HEK293 (cell line): ENCODE data around the gene SMIM1.

ENCODE experiments used
- CTCF ChIA-PET: fragments of 350-600 bp; formaldehyde crosslinking; extraction: SDS; loops from one replicate; lab custom pipeline; 2021; ENCODE audit warnings: antibody characterized with exemption; lab: Yijun Ruan, JAX
- POLR2A ChIA-PET: fragments of 300-600 bp; formaldehyde crosslinking; extraction: SDS; loops from one replicate; lab custom pipeline; 2020; ENCODE audit warnings: antibody characterized with exemption, inconsistent platforms; lab: Yijun Ruan, JAX
- H3K27ac ChIP-seq: fragments of 200-500 bp; sonication (Bioruptor generic); 2 replicates; pipeline ENCODE4 v1.5.1; 2014; ENCODE audit warnings: low read depth, low read length, control low read depth, inconsistent platforms; ENCODE audit errors: extremely low read depth
- H3K36me3 ChIP-seq, 2 experiments: fragments of 200-500 bp in 1 of 2; sonication (Bioruptor generic) in 1 of 2; 1 replicate in 1 of 2; 2 replicates in 1 of 2; pipeline ENCODE4 v1.5.1; 2014 to 2017; ENCODE audit warnings: inconsistent platforms in 2 of 2, low read length in 2 of 2; ENCODE audit not compliant: control insufficient read depth in 2 of 2, insufficient read depth in 1 of 2
- H3K4me1 ChIP-seq: fragments of 200-500 bp; sonication (Bioruptor generic); 2 replicates; pipeline ENCODE4 v1.5.1; 2014; ENCODE audit warnings: mild to moderate bottlenecking, low read length, inconsistent platforms; ENCODE audit not compliant: control insufficient read depth, insufficient read depth
- H3K4me3 ChIP-seq: 2 replicates; pipeline ENCODE4 v1.5.1; 2011; ENCODE audit warnings: low read depth, mild to moderate bottlenecking, control low read depth, low read length, moderate library complexity
- H3K9me3 ChIP-seq: fragments of 200-500 bp; sonication (Bioruptor generic); 2 replicates; pipeline ENCODE4 v1.5.1; 2014; ENCODE audit warnings: low read depth, low read length, inconsistent platforms; ENCODE audit not compliant: control insufficient read depth, insufficient read depth
- KLF7 ChIP-seq: fragments of 450-650 bp; formaldehyde crosslinking; IDR thresholded peaks from 2 replicates; pipeline ENCODE4 v1.5.1; 2016; ENCODE audit warnings: missing biosample characterization, missing genetic modification characterization, borderline replicate concordance
- REPIN1 ChIP-seq: fragments of 450-650 bp; formaldehyde crosslinking; IDR thresholded peaks from 2 replicates; pipeline ENCODE4 v1.5.1; 2017; ENCODE audit warnings: missing biosample characterization, missing genetic modification characterization, low read depth
- WT1 ChIP-seq: fragments of 450-650 bp; formaldehyde crosslinking; IDR thresholded peaks from 2 replicates; pipeline ENCODE4 v1.5.1; 2016; ENCODE audit warnings: missing biosample characterization, missing genetic modification characterization
- ZNF132 ChIP-seq: fragments of 450-650 bp; formaldehyde crosslinking; IDR thresholded peaks from 2 replicates; pipeline ENCODE4 v1.5.1; 2017; ENCODE audit warnings: missing biosample characterization, missing genetic modification characterization, borderline replicate concordance
- ZNF133 ChIP-seq: fragments of 450-650 bp; formaldehyde crosslinking; IDR thresholded peaks from 2 replicates; pipeline ENCODE4 v1.5.1; 2016; ENCODE audit warnings: missing biosample characterization, missing genetic modification characterization
- ZNF140 ChIP-seq: fragments of 450-650 bp; formaldehyde crosslinking; IDR thresholded peaks from 2 replicates; pipeline ENCODE4 v1.5.1; 2016; ENCODE audit warnings: missing biosample characterization, missing genetic modification characterization
- ZNF19 ChIP-seq: fragments of 450-650 bp; formaldehyde crosslinking; IDR thresholded peaks from 2 replicates; pipeline ENCODE4; 2016; ENCODE audit warnings: missing biosample characterization, missing genetic modification characterization, low read depth
- ZNF239 ChIP-seq: fragments of 450-650 bp; formaldehyde crosslinking; IDR thresholded peaks from 2 replicates; pipeline ENCODE4 v1.5.1; 2016; ENCODE audit warnings: missing biosample characterization, missing genetic modification characterization
- ZNF248 ChIP-seq: fragments of 450-650 bp; formaldehyde crosslinking; IDR thresholded peaks from 2 replicates; pipeline ENCODE4 v1.5.1; 2017; ENCODE audit warnings: missing biosample characterization, missing genetic modification characterization
- ZNF324 ChIP-seq: fragments of 450-650 bp; formaldehyde crosslinking; IDR thresholded peaks from 2 replicates; pipeline ENCODE4 v1.5.1; 2016; ENCODE audit warnings: missing biosample characterization, missing genetic modification characterization
- ZNF596 ChIP-seq: fragments of 450-650 bp; IDR thresholded peaks from 2 replicates; pipeline ENCODE4 v1.5.0; 2018; ENCODE audit warnings: missing biosample characterization, mild to moderate bottlenecking, missing genetic modification characterization, moderate library complexity
- ZNF792 ChIP-seq: fragments of 450-650 bp; formaldehyde crosslinking; IDR thresholded peaks from 2 replicates; pipeline ENCODE4 v1.5.1; 2016; ENCODE audit warnings: missing biosample characterization, missing genetic modification characterization
- TF ChIP-seq, protein P1 (sequence below): fragments of 450-650 bp; formaldehyde crosslinking; IDR thresholded peaks from 2 replicates; pipeline ENCODE4 v1.5.1; 2017; ENCODE audit warnings: missing biosample characterization, missing genetic modification characterization
- TF ChIP-seq, protein P2 (sequence below): fragments of 450-650 bp; formaldehyde crosslinking; IDR thresholded peaks from 2 replicates; pipeline ENCODE4 v1.5.1; 2016; ENCODE audit warnings: missing biosample characterization, missing genetic modification characterization, borderline replicate concordance
- TF ChIP-seq, protein P3 (sequence below): fragments of 450-650 bp; formaldehyde crosslinking; IDR thresholded peaks from 2 replicates; pipeline ENCODE4 v1.5.1; 2017; ENCODE audit warnings: missing biosample characterization, missing genetic modification characterization
- TF ChIP-seq, protein P4 (sequence below): fragments of 450-650 bp; formaldehyde crosslinking; IDR thresholded peaks from 2 replicates; pipeline ENCODE4 v1.5.1; 2016; ENCODE audit warnings: missing biosample characterization, missing genetic modification characterization, low read depth
- TF ChIP-seq, protein P5 (sequence below): fragments of 450-650 bp; formaldehyde crosslinking; IDR thresholded peaks from 2 replicates; pipeline ENCODE4 v1.5.1; 2016; ENCODE audit warnings: missing biosample characterization, missing genetic modification characterization
- TF ChIP-seq, protein P6 (sequence below): fragments of 450-650 bp; formaldehyde crosslinking; IDR thresholded peaks from 2 replicates; pipeline ENCODE4 v1.5.1; 2017; ENCODE audit warnings: missing biosample characterization, missing genetic modification characterization

The SMIM1 gene

DNA sequence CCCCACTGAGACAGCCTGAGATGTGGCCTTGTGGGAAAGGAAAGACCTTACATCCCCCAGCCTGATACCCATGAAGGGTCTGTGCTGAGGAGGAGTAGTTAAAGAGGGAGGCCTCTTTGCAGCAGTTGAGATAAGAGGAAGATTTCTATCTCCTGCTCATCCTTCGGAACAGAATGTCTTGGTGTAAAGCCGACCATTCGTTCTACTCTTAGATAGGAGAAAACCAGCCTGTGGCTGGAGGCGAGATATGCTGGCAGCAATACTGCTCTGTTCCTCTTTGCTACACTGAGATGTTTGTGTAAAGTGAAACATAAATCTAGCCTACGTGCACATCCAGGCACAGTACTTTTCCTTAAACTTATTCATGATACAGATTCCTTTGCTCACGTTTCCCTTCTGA lies 21.8 kb upstream of the SMIM1 start:
- TF ChIP-seq ZNF324 (tag by site-specific recombination), result no peak
- no peak for TF ChIP-seq ZNF248 (tag by site-specific recombination)
- TF ChIP-seq ZNF132 (tag by site-specific recombination), result no peak
- no peak for TF ChIP-seq ZNF19 (tag by site-specific recombination)
- TF ChIP-seq ZNF792 (tag by site-specific recombination), result no peak
- TF ChIP-seq WT1 (tag by site-specific recombination), result no peak
- TF ChIP-seq ZNF133 (tag by site-specific recombination), result no peak
- TF ChIP-seq, all 188 proteins: peak for 0
- H3K9me3 ChIP-seq, result no peaks in the 10 kb centered on the region
- H3K36me3 ChIP-seq, result peaks cover 0 to 4% of the 10 kb centered on the region in 2 experiments; a peak in 1 of 3 replicates
- H3K4me1 ChIP-seq, result no peaks in the 10 kb centered on the region
- H3K4me3 ChIP-seq, result no peak overlapping the region
- POLR2A ChIA-PET, result no interaction called here
- CTCF ChIA-PET, result no interaction called here
- no peak overlapping the region for H3K27ac ChIP-seq

DNA sequence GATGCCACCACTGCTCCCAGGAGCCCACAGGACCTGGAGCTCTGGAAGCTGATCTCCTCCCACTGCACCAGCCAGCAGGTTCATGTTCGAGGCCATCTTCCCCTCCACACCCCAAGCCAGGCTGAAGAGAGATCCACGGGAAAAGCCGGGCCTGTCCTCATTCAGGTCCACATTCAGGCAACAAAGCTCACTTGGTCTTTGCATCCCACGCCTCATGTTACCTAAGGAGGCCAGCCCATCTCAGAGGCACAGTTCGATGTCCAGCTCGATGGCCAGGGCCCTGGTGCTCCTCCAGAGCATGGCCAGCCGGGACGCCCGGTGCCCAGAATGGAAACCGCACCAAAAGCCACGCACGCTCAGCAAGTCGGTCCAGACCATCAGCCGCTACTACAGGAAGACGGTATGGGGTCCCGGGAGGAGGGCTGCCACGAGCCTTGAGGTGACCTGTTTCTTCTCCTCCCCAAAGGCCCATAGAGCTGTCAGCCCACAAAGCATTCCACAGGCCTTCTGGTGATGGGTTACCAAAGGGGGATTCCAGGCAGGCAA lies 20.1 kb upstream of the SMIM1 start, which contains the start of gene CCDC27:
TSS of gene CCDC27 (plus strand) at position 51 of the 546 bp plus-strand sequence. CDS start at position 83, 32 bp downstream.
- ChIA-PET CTCF (no interaction called here), POLR2A (no interaction called here)
- Histone ChIP-seq H3K9me3 (no peaks in the 10 kb centered on the region), H3K27ac (no peak within 1 kb of the TSS), H3K4me3 (no peak within 1 kb of the TSS), H3K4me1 (no peaks in the 10 kb centered on the region), H3K36me3 (no peaks in the 10 kb centered on the region)
- no peak for TF ChIP-seq KLF7 (tag by site-specific recombination)
- TF ChIP-seq ZNF132 (tag by site-specific recombination), result no peak
- TF ChIP-seq REPIN1 (tag by site-specific recombination), result no peak
- TF ChIP-seq, protein P1, sequence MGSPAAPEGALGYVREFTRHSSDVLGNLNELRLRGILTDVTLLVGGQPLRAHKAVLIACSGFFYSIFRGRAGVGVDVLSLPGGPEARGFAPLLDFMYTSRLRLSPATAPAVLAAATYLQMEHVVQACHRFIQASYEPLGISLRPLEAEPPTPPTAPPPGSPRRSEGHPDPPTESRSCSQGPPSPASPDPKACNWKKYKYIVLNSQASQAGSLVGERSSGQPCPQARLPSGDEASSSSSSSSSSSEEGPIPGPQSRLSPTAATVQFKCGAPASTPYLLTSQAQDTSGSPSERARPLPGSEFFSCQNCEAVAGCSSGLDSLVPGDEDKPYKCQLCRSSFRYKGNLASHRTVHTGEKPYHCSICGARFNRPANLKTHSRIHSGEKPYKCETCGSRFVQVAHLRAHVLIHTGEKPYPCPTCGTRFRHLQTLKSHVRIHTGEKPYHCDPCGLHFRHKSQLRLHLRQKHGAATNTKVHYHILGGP, result no peak
- no peak for TF ChIP-seq ZNF239 (tag by site-specific recombination)
- no peak for TF ChIP-seq ZNF596
- no peak for TF ChIP-seq ZNF140 (tag by site-specific recombination)
- TF ChIP-seq, protein P2, sequence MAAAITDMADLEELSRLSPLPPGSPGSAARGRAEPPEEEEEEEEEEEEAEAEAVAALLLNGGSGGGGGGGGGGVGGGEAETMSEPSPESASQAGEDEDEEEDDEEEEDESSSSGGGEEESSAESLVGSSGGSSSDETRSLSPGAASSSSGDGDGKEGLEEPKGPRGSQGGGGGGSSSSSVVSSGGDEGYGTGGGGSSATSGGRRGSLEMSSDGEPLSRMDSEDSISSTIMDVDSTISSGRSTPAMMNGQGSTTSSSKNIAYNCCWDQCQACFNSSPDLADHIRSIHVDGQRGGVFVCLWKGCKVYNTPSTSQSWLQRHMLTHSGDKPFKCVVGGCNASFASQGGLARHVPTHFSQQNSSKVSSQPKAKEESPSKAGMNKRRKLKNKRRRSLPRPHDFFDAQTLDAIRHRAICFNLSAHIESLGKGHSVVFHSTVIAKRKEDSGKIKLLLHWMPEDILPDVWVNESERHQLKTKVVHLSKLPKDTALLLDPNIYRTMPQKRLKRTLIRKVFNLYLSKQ (tag by site-specific recombination), result no peak
- TF ChIP-seq ZNF133 (tag by site-specific recombination), result no peak
- TF ChIP-seq, protein P3, sequence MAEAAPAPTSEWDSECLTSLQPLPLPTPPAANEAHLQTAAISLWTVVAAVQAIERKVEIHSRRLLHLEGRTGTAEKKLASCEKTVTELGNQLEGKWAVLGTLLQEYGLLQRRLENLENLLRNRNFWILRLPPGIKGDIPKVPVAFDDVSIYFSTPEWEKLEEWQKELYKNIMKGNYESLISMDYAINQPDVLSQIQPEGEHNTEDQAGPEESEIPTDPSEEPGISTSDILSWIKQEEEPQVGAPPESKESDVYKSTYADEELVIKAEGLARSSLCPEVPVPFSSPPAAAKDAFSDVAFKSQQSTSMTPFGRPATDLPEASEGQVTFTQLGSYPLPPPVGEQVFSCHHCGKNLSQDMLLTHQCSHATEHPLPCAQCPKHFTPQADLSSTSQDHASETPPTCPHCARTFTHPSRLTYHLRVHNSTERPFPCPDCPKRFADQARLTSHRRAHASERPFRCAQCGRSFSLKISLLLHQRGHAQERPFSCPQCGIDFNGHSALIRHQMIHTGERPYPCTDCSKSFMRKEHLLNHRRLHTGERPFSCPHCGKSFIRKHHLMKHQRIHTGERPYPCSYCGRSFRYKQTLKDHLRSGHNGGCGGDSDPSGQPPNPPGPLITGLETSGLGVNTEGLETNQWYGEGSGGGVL (tag by site-specific recombination), result no peak
- TF ChIP-seq, protein P4, sequence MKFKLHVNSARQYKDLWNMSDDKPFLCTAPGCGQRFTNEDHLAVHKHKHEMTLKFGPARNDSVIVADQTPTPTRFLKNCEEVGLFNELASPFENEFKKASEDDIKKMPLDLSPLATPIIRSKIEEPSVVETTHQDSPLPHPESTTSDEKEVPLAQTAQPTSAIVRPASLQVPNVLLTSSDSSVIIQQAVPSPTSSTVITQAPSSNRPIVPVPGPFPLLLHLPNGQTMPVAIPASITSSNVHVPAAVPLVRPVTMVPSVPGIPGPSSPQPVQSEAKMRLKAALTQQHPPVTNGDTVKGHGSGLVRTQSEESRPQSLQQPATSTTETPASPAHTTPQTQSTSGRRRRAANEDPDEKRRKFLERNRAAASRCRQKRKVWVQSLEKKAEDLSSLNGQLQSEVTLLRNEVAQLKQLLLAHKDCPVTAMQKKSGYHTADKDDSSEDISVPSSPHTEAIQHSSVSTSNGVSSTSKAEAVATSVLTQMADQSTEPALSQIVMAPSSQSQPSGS, result no peak
- TF ChIP-seq, protein P5, sequence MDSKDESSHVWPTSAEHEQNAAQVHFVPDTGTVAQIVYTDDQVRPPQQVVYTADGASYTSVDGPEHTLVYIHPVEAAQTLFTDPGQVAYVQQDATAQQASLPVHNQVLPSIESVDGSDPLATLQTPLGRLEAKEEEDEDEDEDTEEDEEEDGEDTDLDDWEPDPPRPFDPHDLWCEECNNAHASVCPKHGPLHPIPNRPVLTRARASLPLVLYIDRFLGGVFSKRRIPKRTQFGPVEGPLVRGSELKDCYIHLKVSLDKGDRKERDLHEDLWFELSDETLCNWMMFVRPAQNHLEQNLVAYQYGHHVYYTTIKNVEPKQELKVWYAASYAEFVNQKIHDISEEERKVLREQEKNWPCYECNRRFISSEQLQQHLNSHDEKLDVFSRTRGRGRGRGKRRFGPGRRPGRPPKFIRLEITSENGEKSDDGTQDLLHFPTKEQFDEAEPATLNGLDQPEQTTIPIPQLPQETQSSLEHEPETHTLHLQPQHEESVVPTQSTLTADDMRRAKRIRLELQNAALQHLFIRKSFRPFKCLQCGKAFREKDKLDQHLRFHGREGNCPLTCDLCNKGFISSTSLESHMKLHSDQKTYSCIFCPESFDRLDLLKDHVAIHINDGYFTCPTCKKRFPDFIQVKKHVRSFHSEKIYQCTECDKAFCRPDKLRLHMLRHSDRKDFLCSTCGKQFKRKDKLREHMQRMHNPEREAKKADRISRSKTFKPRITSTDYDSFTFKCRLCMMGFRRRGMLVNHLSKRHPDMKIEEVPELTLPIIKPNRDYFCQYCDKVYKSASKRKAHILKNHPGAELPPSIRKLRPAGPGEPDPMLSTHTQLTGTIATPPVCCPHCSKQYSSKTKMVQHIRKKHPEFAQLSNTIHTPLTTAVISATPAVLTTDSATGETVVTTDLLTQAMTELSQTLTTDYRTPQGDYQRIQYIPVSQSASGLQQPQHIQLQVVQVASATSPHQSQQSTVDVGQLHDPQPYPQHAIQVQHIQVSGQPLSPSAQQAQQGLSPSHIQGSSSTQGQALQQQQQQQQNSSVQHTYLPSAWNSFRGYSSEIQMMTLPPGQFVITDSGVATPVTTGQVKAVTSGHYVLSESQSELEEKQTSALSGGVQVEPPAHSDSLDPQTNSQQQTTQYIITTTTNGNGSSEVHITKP, result no peak
- TF ChIP-seq, protein P6, sequence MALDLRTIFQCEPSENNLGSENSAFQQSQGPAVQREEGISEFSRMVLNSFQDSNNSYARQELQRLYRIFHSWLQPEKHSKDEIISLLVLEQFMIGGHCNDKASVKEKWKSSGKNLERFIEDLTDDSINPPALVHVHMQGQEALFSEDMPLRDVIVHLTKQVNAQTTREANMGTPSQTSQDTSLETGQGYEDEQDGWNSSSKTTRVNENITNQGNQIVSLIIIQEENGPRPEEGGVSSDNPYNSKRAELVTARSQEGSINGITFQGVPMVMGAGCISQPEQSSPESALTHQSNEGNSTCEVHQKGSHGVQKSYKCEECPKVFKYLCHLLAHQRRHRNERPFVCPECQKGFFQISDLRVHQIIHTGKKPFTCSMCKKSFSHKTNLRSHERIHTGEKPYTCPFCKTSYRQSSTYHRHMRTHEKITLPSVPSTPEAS (tag by site-specific recombination), result no peak
- TF ChIP-seq, all 188 proteins: peak for 0
